ENCODE measurements around the gene INO80B.
"Not testable (repeated sequence)": the region's sequence is repeated elsewhere in the genome, so short reads cannot be mapped to it uniquely, and the experiment has no call there.

Gene INO80B

GRCh38 chr2:74447230-74447999 lies 7.5 kb upstream of the INO80B start:
- in situ Hi-C loops (cut with MboI; ENCODE audit: low sequenced_read_pairs), result no loop called here

GRCh38 chr2:74448771-74449170 lies 6.1 kb upstream of the INO80B start:
- in situ Hi-C loops (cut with MboI; ENCODE audit: low sequenced_read_pairs), result no loop called here

GRCh38 chr2:74450570-74451190 lies 4.2 kb upstream of the INO80B start:
- in situ Hi-C loops (cut with MboI; ENCODE audit: low sequenced_read_pairs), result no loop called here

GRCh38 chr2:74457129-74457548 lies 2.3 kb downstream of the INO80B start:
- in situ Hi-C loops (cut with MboI; ENCODE audit: low sequenced_read_pairs), result no loop called here

DNA sequence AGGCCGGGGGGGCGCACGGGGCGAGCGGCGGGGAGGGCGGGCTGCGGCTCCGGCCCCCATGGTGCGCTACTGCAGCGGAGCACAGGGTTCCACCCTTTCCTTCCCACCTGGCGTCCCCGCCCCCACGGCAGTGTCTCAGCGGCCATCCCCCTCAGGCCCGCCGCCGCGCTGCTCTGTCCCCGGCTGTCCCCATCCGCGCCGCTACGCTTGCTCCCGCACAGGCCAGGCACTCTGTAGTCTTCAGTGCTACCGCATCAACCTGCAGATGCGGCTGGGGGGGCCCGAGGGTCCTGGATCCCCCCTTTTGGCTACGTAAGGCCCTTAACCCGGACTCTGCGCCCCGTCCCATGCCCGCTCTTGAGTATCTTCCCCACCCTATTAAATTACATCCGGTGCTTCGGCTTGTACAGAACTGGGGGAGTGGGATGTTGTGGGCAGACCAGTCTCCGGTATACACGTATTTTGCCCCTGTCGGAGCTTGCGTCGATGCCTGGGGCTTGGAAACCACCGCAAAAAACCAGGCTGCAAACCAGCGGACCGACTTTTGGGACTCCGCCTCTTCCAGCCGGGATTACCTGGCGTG lies 2.8 kb downstream of the INO80B start:
- in situ Hi-C loops (cut with MboI; ENCODE audit: low sequenced_read_pairs), result no loop called here

DNA sequence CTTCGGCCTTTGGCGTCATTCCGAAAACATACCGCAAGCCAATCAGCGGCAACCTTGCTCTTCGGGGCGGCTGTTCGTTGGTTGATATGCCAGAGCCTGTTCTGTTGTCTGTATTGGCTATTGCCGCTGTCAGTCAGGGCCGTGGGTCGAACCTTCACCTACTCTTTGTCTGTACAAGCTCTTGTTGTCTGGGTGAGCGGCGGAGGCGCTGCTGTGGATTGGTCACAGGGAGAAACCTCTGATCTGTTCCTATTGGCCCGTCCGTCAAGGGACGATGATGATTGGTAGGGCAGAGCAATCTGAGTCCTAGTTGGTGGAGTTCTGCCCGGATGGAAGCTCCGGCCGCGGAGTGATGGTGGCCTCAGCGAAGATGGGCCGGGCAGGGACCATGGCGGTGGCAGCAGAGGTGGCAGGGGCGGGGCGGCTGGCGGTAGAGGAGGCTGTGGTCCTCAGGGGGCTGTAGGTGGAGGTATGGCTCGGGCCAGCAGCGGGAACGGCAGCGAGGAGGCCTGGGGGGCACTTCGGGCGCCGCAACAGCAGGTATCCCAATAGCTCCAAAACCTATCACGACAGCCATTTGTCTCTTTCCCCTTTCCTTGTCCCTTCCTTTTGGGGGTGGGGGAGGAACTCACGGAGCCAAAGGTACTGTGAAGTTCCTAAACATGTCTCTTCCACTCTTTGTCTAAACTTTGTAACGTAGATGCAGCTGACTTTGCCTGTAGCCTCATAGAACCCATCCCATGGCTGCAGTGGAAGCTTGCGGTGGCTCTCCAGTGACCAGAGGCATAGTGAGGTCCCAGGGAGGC lies 3.4 kb downstream of the INO80B start, which contains the start of gene WBP1:
TSS of gene WBP1 (plus strand) at position 307 of the 806 bp plus-strand sequence. CDS start at position 472, 165 bp downstream.
- in situ Hi-C loops (cut with MboI; ENCODE audit: low sequenced_read_pairs), result no loop called here

DNA sequence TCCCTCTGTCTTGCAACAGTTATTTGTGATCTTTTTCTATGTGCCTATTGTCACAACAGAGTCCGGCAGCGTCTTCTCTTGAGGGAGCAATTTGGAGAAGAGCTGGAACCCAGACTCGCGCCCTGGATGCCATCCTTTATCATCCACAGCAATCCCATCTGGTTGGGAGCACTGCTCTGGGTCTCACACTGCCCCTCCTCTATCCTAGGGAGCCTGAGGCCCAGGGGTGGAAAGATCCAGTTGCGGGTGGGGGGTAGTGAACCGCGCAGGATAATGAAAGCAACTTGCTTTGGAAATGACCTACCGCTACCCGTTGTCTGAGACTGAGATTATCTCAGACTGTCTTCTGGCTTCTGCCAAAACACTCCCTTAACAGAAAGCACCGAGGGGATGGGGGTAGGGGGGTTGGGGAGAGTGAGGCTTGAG lies 4.1 kb downstream of the INO80B start:
- in situ Hi-C loops (cut with MboI; ENCODE audit: low sequenced_read_pairs), result no loop called here

GRCh38 chr2:74459503-74460118 lies 4.7 kb downstream of the INO80B start:
- in situ Hi-C loops (cut with MboI; ENCODE audit: low sequenced_read_pairs), result not testable (repeated sequence)

GRCh38 chr2:74460187-74460586 lies 5.3 kb downstream of the INO80B start:
- in situ Hi-C loops (cut with MboI; ENCODE audit: low sequenced_read_pairs), result not testable (repeated sequence)

GRCh38 chr2:74461187-74462053 lies 6.5 kb downstream of the INO80B start:
- in situ Hi-C loops (cut with MboI; ENCODE audit: low sequenced_read_pairs), result no loop called here

GRCh38 chr2:74462054-74462785 lies 7.3 kb downstream of the INO80B start:
- in situ Hi-C loops (cut with MboI; ENCODE audit: low sequenced_read_pairs), result no loop called here

GRCh38 chr2:74462786-74463105 lies 7.9 kb downstream of the INO80B start:
- in situ Hi-C loops (cut with MboI; ENCODE audit: low sequenced_read_pairs), result no loop called here

DNA sequence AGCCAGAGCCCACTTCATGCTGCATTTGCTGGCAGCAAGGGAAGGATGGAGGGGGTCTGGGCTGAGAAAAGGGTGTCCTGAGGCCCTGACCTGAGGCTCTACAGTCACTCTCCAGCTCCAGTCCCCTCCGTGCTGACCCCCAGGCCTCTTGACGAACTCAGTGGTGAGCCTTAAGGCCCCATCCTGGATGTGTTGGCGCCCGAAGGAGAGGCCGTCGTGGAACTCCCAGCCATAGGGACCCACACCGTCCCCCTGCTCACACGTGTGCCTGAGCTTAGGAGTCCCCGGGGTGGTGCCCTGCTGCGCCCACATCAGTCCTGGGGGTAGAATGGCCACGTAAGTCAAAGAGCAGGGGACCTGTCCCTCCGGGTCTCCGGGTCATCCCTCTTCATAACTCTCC lies 9.5 kb downstream of the INO80B start:
- in situ Hi-C loops (cut with MboI; ENCODE audit: low sequenced_read_pairs), result no loop called here

GRCh38 chr2:74470742-74471141 lies 15.9 kb downstream of the INO80B start:
- in situ Hi-C loops (cut with MboI; ENCODE audit: low sequenced_read_pairs), result not testable (repeated sequence)

DNA sequence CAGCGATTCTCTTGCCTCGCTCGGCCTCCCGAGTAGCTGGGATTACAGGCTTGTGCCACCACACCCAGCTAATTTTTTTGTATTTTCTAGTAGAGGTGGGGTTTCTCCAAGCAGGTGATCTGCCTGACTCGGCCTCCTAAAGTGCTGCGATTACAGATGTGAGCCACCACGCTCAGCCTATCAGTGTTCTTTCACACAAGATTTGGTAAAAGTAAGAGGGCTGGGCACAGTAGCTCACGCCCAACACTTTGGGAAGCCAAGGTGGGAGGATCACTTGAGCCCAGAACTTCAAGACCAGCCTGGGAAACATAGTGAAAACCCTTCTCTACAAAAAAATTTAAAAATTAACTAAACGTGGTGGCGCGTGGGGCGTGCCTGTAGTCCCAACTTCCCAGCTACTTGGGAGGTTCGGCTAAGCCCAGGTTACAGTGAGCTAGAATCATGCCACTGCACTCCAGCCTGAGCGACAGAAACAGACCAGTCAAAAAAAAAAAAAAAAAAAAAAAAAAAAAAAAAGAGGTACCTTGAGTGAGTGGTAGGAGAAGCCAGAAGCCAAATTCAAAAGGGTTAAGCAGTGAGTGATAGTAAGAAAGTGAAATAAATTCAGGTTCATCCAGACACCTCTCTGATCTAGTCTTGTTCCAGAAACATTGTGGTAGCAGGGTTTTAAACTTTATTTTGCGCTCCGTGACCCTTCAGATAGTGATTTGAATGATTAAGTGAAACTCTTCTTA lies 16.6 kb downstream of the INO80B start:
- in situ Hi-C loops (cut with MboI; ENCODE audit: low sequenced_read_pairs), result no loop called here

GRCh38 chr2:74472086-74472944 lies 17.4 kb downstream of the INO80B start, which contains the start of gene MRPL53:
Gene MRPL53, minus strand, starts transcription at chr2:74472680. Its CDS starts 20 bp downstream, at chr2:74472660.
- in situ Hi-C loops (cut with MboI; ENCODE audit: low sequenced_read_pairs), result no loop called here

GRCh38 chr2:74472945-74473258 lies 18.0 kb downstream of the INO80B start:
- in situ Hi-C loops (cut with MboI; ENCODE audit: low sequenced_read_pairs), result no loop called here

DNA sequence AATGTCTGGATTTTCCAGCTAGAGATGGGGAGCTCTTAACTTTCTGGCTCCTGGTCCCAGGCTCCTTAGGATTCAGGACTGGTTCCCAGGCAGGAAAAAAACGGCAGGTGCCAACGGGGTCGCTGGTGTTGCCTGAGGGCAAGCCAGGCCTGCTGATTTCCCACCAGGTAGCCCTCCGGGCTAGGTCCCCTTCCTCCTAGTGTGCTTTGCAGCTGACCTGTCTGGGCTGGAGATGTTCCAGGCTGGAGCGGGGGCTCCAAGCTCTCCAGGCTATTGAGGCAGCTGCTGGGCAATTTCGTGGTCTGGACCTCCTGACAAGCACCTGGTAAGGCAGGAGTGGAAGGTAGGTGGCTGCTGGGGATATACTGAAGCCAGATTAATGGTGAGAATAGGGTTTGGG lies 19.6 kb downstream of the INO80B start:
- in situ Hi-C loops (cut with MboI; ENCODE audit: low sequenced_read_pairs), result no loop called here

All from hTERT RPE-1 (cell line).